Gastrocnemius medialis (tissue), 4 donors: ENCODE measurements around the gene YIPF1.

Experiments
- CTCF ChIP-seq, 5 experiments: fragments of 450-650 bp in 3 of 5; fragments of 200-600 bp in 2 of 5; sonication (generic) in 2 of 5; IDR thresholded peaks in 4 of 5; conservative IDR thresholded peaks in 1 of 5; 1 replicate in 4 of 5; 2 replicates in 1 of 5; pipeline ENCODE4 v1.5.1; 2016 to 2019; ENCODE audit warnings: antibody characterized with exemption in 5 of 5, mild to moderate bottlenecking in 3 of 5, moderate library complexity in 3 of 5
- POLR2A ChIP-seq, 2 donors: fragments of 450-650 bp; IDR thresholded peaks; one replicate each; pipeline ENCODE4 v1.6.1; 2017; ENCODE audit warnings: antibody characterized with exemption in 2 of 2, mild to moderate bottlenecking in 2 of 2, moderate library complexity in 2 of 2

- TF ChIP-seq CTCF (IDR thresholded peaks at IDR 0.05 in 4 of 5, conservative IDR thresholded peaks at IDR 0.05 in 1 of 5) (no peak), POLR2A (IDR thresholded peaks at IDR 0.05) (no peak)
Measured at GRCh38 chr1:53936430-53936829, 46.8 kb upstream of the YIPF1 start.
